NT2/D1 (cell line): Measurements from ENCODE around the gene SLC10A6.

Experiments used
- DNase-seq: peaks from one replicate; pipeline ENCODE4 v3.0.0-alpha.2; 2011; ENCODE audit warnings: low read depth, low spot score
- H3K27me3 ChIP-seq: 2 replicates; pipeline ENCODE4 v1.6.0; 2011; ENCODE audit warnings: mild to moderate bottlenecking; ENCODE audit not compliant: insufficient read length, insufficient read depth
- H3K36me3 ChIP-seq: 2 replicates; pipeline ENCODE4 v1.6.1; 2011; ENCODE audit warnings: mild to moderate bottlenecking, low read length, mixed read lengths; ENCODE audit not compliant: insufficient read depth, insufficient read length
- H3K4me1 ChIP-seq: 2 replicates; pipeline ENCODE4 v1.5.1; 2011; ENCODE audit not compliant: insufficient read depth, insufficient read length
- H3K4me3 ChIP-seq: 2 replicates; pipeline ENCODE4 v1.5.1; 2011; ENCODE audit warnings: low read depth; ENCODE audit not compliant: insufficient read length
- H3K9ac ChIP-seq: 2 replicates; pipeline ENCODE4 v1.6.0; 2011; ENCODE audit warnings: low read depth; ENCODE audit not compliant: insufficient read length
- H3K9me3 ChIP-seq: 2 replicates; pipeline ENCODE4 v1.5.1; 2011; ENCODE audit warnings: mild to moderate bottlenecking, low read length; ENCODE audit not compliant: insufficient read depth
- SUZ12 ChIP-seq: IDR thresholded peaks from 2 replicates; pipeline ENCODE4 v1.6.1; 2011; ENCODE audit not compliant: insufficient read length, insufficient read depth; ENCODE audit errors: extremely low read depth
- YY1 ChIP-seq: IDR thresholded peaks from 2 replicates; pipeline ENCODE4 v1.6.1; 2011; ENCODE audit not compliant: insufficient read length, insufficient read depth
- ZNF274 ChIP-seq: IDR thresholded peaks from 2 replicates; pipeline ENCODE4 v1.6.1; 2011; ENCODE audit warnings: mild to moderate bottlenecking, low read depth, low read length

SLC10A6 gene

GRCh38 chr4:86775061-86775460 is 74.1 kb downstream of the SLC10A6 start:
- no peaks in the 10 kb centered on the region for H3K4me1 ChIP-seq
- peaks cover 59% of the 10 kb centered on the region for H3K36me3 ChIP-seq
- H3K27me3 ChIP-seq, result no peaks in the 10 kb centered on the region
- no peak for DNase-seq
- H3K9me3 ChIP-seq, result no peaks in the 10 kb centered on the region
- H3K4me3 ChIP-seq, result no peak overlapping the region
- H3K9ac ChIP-seq, result no peak overlapping the region
- TF ChIP-seq ZNF274, result no peak
- TF ChIP-seq YY1, result no peak
- TF ChIP-seq SUZ12, result no peak
